NCI-H2227 (cell line): ENCODE measurements around the gene ARR3.
"Not testable (repeated sequence)": the region's sequence is repeated elsewhere in the genome, so short reads cannot be mapped to it uniquely, and the experiment has no call there.

Experiments
- DNase-seq: peaks from one replicate; lab custom pipeline; 2025; ENCODE audit not compliant: unreplicated experiment; lab: John Stamatoyannopoulos, UW

Gene ARR3

GRCh38 chrX:70268034-70268433 lies at the start of gene ARR3:
ARR3 (plus strand) TSS chrX:70268334; CDS start chrX:70269386, 1,052 bp downstream.
- DNase-seq = no peak

- no peak for DNase-seq
These were observed 48.0 kb upstream of the ARR3 start for GRCh38 chrX:70219938-70220764.

- no peak for DNase-seq
These were observed 42.1 kb upstream of the ARR3 start for GRCh38 chrX:70226048-70226447.

DNA sequence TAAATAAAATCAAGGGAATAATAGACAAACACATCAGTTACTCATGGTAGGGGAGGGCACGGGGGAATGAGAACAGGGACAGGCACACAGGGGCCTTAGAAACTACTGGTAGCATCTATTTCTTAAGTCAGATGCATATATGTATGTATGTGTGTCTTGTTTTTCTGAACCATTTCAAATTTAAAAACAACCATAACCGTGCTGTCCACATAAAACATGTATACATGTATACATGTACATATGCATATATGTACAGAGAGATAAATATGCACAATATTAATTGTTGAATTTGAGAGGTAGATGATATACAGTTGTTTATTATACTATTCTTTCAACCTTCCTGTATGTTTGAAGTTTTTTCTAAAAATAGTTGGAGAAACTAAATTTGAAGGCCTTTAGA lies 41.4 kb upstream of the ARR3 start:
- DNase-seq = no peak

DNA sequence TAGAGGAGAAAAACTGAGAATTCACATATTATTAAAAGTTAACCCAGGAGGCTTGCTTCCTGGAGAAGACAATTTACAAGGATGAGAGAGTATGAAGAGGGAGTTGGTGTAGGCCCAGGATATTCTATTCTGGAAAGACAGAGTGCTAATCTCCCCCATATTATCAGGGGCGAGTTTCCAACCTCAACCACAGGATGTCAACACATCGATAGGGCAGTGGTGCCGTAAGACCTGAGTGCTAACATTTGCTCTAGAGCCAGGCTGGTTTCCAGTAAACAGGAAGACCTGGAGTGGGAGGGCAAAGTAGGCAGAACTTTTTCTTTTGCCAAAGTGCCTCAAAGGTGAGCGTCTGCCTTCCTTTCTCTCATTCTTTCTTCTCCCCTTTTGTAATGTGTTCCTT lies 36.5 kb upstream of the ARR3 start:
- DNase-seq = no peak

DNA sequence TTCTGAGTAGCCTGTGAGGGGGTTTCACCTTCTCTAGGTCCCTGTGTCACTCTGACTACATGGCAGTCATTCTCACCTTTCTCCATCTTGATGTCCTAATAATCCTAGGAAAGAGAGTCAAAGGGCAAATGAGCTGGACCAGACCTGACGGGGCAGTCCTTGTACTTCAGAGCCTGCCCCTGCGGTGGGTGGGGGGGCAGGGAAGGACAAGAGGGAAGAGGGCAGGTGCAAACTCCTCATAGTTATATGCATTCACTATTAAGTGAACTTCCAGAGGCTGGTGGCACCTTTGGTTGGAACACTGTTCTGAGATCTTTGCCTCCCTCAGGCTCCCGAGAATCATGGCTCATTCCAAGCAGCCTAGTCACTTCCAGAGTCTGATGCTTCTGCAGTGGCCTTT lies 33.8 kb upstream of the ARR3 start, which contains the start of gene AWAT1:
TSS of gene AWAT1 (plus strand) at position 301 of the 400 bp plus-strand sequence. CDS start at position 342, 41 bp downstream.
- no peak for DNase-seq

DNA sequence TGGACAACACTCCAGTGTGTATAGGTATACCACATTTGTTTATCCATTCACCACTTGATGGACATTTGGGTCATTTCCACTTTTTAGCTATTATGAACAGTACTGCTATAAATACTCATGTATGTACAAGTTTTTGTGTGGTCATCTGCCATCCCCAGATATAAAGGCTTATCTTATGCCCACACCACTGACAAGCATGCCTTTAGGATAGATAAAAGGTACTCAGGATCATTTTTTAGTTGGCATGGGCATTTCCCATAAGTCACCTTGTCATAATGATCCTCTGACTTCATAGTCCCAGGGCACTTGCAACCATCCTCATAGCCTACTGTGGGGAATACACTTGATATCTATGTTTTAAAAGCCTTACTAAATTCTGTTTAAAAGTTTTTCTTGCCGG lies 27.4 kb upstream of the ARR3 start:
- no peak for DNase-seq

GRCh38 chrX:70241501-70241900 lies 26.6 kb upstream of the ARR3 start:
- DNase-seq = no peak

- DNase-seq = not testable (repeated sequence)
These were observed 24.5 kb upstream of the ARR3 start for GRCh38 chrX:70243601-70244000.

DNA sequence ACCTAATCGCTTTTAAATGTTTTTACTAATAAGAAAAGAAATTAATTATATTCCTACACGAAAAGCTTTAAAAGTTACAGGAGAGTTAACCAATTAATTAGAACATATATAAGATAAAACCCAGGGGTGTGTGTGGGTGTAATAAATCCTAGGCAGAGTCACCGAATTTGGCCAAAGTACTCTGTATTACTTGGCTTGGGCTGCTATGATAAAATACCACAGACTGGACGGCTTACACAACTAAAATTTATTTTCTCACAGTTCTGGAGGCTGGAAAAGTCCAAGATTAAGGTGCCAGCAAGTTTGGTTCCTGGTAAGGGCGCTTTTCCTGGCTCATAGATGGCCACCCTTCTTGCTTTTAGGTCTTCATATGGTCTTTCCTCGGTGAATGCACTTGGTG lies 23.3 kb upstream of the ARR3 start:
- DNase-seq = no peak

GRCh38 chrX:70247252-70247651 lies 20.9 kb upstream of the ARR3 start:
- DNase-seq = no peak

DNA sequence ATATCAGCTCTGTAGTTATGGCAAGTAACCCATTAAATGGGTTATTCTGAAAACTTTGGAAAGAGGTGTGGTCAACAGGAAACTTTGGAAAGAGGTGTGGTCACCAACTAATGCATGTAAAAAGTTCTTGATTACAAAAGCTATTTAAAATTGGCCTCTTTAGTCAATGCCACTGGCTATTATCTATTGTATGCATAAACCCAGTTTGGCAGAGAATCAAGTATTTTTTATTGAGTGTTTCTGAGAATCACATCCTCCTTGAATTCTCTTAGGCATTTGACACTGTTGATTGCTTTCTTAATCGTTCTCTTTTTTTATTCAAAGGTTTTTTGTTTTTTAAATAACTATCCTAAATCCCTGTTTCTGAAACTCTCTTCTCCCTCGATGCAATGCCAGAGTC lies 15.6 kb upstream of the ARR3 start:
- no peak for DNase-seq

- DNase-seq = peak; percentile 77
These were observed 14.6 kb upstream of the ARR3 start for GRCh38 chrX:70253377-70254062.

GRCh38 chrX:70254063-70254400 lies 14.1 kb upstream of the ARR3 start:
- DNase-seq = no peak

GRCh38 chrX:70254909-70255308 lies 13.2 kb upstream of the ARR3 start:
- no peak for DNase-seq

GRCh38 chrX:70255452-70255851 lies 12.7 kb upstream of the ARR3 start:
- no peak for DNase-seq

GRCh38 chrX:70257423-70258288 lies 10.5 kb upstream of the ARR3 start:
- DNase-seq = no peak

DNA sequence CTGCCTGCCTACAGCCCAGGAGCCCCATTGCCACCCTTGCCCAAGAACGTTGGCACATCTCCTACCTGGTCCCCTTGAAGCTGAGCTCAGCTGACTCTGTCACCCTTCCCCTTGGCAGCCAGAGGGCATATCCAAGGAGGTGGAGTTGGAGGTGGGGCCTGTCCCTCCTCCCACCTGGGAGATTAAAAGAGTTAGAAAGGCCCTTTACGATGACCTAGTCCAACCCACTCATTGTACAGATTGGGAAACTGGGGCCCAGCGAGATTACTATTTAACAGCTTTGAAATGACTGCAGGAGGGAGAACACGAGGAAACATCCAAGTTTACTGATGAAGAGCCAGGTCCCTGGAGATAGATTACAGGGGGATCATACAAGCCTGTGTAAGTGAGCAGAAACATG lies 8.0 kb upstream of the ARR3 start, which contains the start of gene P2RY4:
TSS of gene P2RY4 (minus strand) at position 101 of the 400 bp plus-strand sequence. CDS start 580 bp downstream, outside the sequence.
- DNase-seq = no peak

- peak; percentile 29 for DNase-seq
These were observed 5.1 kb upstream of the ARR3 start for GRCh38 chrX:70262952-70263567.

- no peak for DNase-seq
These were observed 3.4 kb upstream of the ARR3 start for GRCh38 chrX:70264784-70265183.

DNA sequence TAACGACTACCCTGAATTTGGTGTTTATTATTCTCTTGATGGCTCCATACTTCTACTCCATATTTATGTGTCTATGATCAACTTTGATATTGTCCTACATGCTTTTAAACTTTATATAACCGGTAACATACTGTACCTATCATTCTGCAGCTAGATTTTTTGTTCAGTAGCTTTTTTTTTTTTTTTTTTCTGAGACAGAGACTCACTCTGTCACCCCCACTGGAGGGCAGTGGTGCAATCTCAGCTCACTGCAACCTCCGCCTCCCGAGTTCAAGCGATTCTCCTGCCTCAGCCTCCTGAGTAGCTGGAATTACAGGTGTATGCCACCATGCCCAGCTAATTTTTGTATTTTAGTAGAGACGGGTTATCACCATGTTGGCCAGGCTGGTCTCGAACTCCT lies 5.9 kb downstream of the ARR3 start:
- not testable (repeated sequence) for DNase-seq
